ENCODE data around the gene ACVR1C. TPM values are rescaled to one million over a fixed set of nuclear protein-coding genes. Genes with fewer than 3 reads are reported as not detected.

The ACVR1C gene
- total RNA-seq, 1 experiment from 2014 or later = not detected

GRCh38 chr2:157506586-157506985, 122.1 kb downstream of the ACVR1C start:
- H3K27ac ChIP-seq (ENCODE audit: low read length) = no peak overlapping the region
- in situ Hi-C loops (cut with HindIII; ENCODE audit: low pct_unique_long_range_greater_than_20kb, low sequenced_read_pairs) (no loop called here), intact Hi-C loops (cut with micrococcal nuclease; ENCODE audit: unreplicated experiment) (no loop called here)
- no peak for TF ChIP-seq REST (IDR thresholded peaks at IDR 0.05; ENCODE audit: insufficient read depth in 1 of 2, low read depth in 2 of 2, low read length in 1 of 2)
- no peak for TF ChIP-seq POLR2AphosphoS5 (IDR thresholded peaks at IDR 0.05; ENCODE audit: low read depth, low read length)
- TF ChIP-seq, protein P1, sequence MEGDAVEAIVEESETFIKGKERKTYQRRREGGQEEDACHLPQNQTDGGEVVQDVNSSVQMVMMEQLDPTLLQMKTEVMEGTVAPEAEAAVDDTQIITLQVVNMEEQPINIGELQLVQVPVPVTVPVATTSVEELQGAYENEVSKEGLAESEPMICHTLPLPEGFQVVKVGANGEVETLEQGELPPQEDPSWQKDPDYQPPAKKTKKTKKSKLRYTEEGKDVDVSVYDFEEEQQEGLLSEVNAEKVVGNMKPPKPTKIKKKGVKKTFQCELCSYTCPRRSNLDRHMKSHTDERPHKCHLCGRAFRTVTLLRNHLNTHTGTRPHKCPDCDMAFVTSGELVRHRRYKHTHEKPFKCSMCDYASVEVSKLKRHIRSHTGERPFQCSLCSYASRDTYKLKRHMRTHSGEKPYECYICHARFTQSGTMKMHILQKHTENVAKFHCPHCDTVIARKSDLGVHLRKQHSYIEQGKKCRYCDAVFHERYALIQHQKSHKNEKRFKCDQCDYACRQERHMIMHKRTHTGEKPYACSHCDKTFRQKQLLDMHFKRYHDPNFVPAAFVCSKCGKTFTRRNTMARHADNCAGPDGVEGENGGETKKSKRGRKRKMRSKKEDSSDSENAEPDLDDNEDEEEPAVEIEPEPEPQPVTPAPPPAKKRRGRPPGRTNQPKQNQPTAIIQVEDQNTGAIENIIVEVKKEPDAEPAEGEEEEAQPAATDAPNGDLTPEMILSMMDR (IDR thresholded peaks at IDR 0.05) = no peak
- no peak for TF ChIP-seq SIN3A (IDR thresholded peaks at IDR 0.05; ENCODE audit: borderline replicate concordance, insufficient read depth, low read depth, low read length)
- no peak for TF ChIP-seq TCF7L2 (IDR thresholded peaks at IDR 0.05; ENCODE audit: low read depth, low read length)
- no peaks in the 10 kb centered on the region; the same call in 1 of the 2 replicates for H3K27me3 ChIP-seq (ENCODE audit: control insufficient read depth, insufficient read depth, low read length)
- ChIA-PET CTCF (no interaction called here), POLR2A (no interaction called here)
- H3K9me3 ChIP-seq (ENCODE audit: control insufficient read depth, insufficient read depth, low read depth, low read length) = no peaks in the 10 kb centered on the region
- no peak overlapping the region for H3K4me3 ChIP-seq (ENCODE audit: low read depth in 2 of 2, low read length in 2 of 2)
- no TSS peak for BruUV-seq (replicated peaks)
- ATAC-seq (no peak), DNase-seq (ENCODE audit: low read depth, low spot score) (no peak)
- H3K36me3 ChIP-seq (ENCODE audit: control insufficient read depth, insufficient read depth, low read length) = no peaks in the 10 kb centered on the region
- H3K4me1 ChIP-seq (ENCODE audit: control insufficient read depth, insufficient read depth, low read length) = no peaks in the 10 kb centered on the region

- BruUV-seq (replicated peaks) = no TSS peak
- no peak for DNase-seq (ENCODE audit: low read depth, low spot score)
- H3K9me3 ChIP-seq (ENCODE audit: control insufficient read depth, insufficient read depth, low read depth, low read length) = no peaks in the 10 kb centered on the region
- H3K4me1 ChIP-seq (ENCODE audit: control insufficient read depth, insufficient read depth, low read length) = no peaks in the 10 kb centered on the region
- in situ Hi-C loops (cut with HindIII; ENCODE audit: low pct_unique_long_range_greater_than_20kb, low sequenced_read_pairs) (no loop called here), intact Hi-C loops (cut with micrococcal nuclease; ENCODE audit: unreplicated experiment) (no loop called here)
- H3K4me3 ChIP-seq (ENCODE audit: low read depth in 2 of 2, low read length in 2 of 2) = no peak overlapping the region
- no peak overlapping the region for H3K27ac ChIP-seq (ENCODE audit: low read length)
- POLR2A ChIA-PET = no interaction called here
- CTCF ChIA-PET = no interaction called here
- no peaks in the 10 kb centered on the region for H3K36me3 ChIP-seq (ENCODE audit: control insufficient read depth, insufficient read depth, low read length)
- ATAC-seq = no peak
- no peak for TF ChIP-seq TCF7L2 (IDR thresholded peaks at IDR 0.05; ENCODE audit: low read depth, low read length)
- TF ChIP-seq, protein P1 (IDR thresholded peaks at IDR 0.05) = peak; percentile 6; the same call in 1 of the 2 replicates
- H3K27me3 ChIP-seq (ENCODE audit: control insufficient read depth, insufficient read depth, low read length) = no peaks in the 10 kb centered on the region; the same call in 1 of the 2 replicates
Observed at GRCh38 chr2:157504623-157505022, 124.0 kb downstream of the ACVR1C start.
